GM12873 (cell line): ENCODE results near the gene SCYGR4.

Source experiments
- TF ChIP-seq, protein P1 (sequence below): IDR thresholded peaks from 2 replicates; pipeline ENCODE4 v1.5.1; 2012; ENCODE audit warnings: low read depth, mild to moderate bottlenecking, moderate library complexity, low read length, control low read depth; ENCODE audit not compliant: insufficient read depth; ENCODE audit errors: missing control alignments

Gene SCYGR4

DNA sequence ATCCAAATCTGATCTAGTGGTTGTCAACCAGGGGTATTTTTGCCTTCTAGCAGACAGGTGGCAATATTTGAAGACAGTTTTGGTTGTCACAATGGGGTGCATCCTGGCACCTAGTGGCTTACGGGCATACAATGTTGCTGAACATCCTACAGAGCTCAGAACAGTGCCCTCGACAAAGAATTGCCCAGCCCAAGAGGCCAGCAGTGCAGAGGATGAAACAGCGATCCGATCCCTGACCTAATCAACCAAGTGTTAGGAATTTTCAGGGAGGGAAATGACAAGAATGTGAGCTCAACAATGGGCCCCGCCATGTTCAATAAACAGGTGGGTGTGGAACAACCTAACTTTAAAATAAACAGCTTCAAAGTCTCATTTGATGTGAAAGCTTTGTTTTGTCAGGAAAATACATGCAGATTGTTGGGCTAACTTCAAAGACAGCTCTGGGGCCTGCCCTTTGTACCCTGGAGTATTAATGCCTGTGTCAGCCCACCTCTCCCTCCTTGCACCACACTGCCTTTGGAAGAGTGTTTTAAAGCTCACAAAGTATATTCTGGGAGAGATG lies 26.8 kb downstream of the SCYGR4 start:
- TF ChIP-seq, protein P1, sequence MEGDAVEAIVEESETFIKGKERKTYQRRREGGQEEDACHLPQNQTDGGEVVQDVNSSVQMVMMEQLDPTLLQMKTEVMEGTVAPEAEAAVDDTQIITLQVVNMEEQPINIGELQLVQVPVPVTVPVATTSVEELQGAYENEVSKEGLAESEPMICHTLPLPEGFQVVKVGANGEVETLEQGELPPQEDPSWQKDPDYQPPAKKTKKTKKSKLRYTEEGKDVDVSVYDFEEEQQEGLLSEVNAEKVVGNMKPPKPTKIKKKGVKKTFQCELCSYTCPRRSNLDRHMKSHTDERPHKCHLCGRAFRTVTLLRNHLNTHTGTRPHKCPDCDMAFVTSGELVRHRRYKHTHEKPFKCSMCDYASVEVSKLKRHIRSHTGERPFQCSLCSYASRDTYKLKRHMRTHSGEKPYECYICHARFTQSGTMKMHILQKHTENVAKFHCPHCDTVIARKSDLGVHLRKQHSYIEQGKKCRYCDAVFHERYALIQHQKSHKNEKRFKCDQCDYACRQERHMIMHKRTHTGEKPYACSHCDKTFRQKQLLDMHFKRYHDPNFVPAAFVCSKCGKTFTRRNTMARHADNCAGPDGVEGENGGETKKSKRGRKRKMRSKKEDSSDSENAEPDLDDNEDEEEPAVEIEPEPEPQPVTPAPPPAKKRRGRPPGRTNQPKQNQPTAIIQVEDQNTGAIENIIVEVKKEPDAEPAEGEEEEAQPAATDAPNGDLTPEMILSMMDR = peak; percentile 21

DNA sequence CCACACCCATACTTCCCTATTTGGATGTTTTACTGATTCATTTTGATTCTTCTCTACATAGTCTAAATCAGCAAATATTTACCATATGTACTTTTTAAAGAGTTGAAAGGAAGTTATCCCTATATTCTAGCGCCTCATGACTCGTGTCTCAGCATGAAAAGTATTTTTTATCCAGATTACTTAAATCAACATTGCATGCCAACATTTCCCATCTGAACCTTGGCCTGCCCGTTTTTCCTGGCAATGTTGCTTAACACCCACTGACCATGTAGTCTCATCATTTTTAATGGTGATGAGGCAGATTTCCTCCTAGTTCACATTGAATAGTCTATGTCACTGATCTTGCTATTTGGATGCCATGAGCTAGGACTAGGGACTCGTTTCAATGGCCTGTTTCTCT lies 36.1 kb downstream of the SCYGR4 start:
- TF ChIP-seq, protein P1 = no peak

DNA sequence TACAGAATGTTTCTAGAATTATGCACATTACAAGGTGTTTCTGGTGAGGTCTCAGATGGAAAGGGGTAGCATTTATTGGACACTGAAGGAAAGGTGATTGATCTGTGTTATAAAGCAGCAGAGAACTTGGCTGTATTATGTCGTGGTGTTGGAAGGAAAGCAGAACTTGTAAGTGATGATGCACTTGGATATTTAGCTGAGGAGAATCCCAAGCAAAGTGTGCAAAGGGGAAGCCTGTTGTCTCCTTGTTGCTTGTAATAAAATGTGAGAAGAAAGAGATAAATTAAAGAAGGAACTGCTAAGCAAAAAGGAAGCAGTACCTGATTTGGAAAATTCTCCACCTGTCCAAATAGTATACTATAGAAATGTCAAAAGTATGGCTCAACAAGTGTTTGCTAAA lies 37.1 kb downstream of the SCYGR4 start:
- TF ChIP-seq, protein P1 = no peak

DNA sequence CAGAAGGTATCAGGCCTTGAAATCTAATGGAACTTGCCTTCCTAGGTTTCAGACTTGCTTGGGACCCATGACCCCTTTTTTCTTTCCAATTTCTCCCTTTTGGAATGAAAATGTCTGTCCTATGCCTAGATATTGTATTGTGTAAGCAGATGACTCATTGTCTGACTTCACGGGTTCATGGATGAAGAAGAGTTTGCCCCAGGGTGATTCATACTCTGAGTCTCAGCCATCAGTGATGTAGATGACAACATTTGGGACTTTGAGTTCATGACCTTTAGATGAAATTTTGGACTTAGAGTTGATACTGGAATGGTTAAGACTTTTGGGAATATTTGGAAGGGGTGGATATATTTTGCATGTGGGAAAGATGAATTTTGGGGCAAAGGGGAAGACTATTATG lies 38.2 kb downstream of the SCYGR4 start:
- TF ChIP-seq, protein P1 = no peak

DNA sequence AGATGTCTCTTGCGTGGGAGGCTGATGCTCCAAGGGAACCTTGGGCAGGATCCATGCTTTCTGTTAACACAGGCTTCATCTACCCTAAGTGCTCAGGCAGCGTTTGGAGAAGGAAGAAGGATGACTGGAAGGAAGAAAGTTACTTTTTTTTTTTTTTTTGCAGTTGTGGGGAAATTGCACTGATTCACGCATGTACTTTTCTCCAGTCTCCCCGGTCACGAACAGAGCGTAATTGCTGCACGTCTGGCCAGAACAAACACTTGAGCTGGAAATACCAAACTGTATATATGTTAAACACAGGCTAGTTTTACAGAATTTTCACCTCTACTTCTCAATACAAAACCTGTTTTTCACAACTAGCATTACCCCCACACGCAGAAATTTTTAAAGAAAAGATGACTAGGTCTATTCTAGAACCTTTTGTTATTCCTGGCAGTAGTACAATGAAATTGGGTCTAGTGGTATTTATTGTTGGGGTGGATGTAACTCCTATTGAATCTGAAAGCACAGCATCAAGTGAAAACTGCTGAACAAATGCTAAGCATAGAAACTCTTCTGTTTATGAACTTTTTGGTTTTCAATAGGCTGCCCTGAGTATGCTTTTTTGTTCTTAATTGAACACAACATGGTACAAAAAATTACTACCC lies 40.0 kb downstream of the SCYGR4 start:
- TF ChIP-seq, protein P1 = no peak

DNA sequence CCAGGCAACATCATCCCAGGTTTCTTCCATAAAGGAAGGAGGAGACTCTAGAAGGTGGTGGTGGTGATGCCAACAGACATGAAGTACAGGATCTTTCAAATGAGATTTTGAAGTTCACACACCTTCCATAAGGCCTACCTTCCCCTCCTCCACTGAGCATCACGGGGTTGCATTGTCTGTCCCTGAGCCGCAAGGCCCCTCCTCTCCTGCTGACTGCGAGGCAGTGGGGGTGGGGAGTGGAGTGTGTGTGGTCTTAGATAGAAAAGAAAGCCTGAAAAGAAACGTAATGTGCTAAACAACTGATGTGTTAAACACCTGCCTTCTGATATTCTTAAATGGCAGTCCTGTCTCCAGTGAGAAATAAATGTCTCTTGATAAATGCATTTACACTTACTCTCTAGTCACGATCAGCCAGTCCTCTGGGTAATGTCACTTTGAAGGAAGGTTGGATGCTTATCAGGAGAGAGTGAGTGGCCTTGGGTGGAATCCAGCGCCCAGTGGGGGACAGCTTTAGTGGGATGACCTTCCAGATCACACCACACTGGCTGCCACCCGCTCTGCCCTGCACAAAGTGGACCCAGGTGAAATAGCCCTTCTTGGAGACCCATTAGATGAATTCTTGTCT lies 43.8 kb downstream of the SCYGR4 start:
- TF ChIP-seq, protein P1 = no peak

DNA sequence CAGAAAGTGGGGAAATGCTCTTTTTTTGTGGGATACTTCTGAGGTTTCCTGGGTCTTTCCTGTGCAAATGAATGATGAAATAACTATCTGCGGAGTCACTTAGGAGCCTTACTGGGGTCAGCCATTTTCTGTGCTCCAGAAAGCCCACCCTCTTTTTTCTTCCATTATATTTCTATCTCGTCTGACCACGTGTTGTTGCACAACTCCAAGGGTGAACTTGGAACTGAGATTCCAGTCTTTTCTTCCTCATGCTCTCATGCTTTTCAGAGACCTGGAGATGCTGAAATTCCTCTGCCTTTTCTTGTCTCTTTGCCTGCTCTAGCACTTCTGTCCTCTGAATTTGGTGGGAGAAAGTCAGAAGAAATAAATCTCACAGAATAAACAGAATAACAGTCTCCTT lies 44.5 kb downstream of the SCYGR4 start:
- TF ChIP-seq, protein P1 = no peak
